Bronchial epithelial cell (primary cell): ENCODE measurements around the gene RAI1. TPM values are rescaled to one million over a fixed set of nuclear protein-coding genes. Genes with fewer than 3 reads are reported as not detected.

Experiments
- DNase-seq: peaks from one replicate; pipeline ENCODE4 v3.0.0-alpha.2; 2010; ENCODE audit warnings: low read depth
- FAIRE-seq: peaks from 2 replicates; lab custom pipeline; 2011; peaks lifted over from hg19 to GRCh38; lab: Jason Lieb, UNC
- H3K27me3 ChIP-seq: 2 replicates; pipeline ENCODE4 v1.5.1; 2011; ENCODE audit warnings: low read length; ENCODE audit not compliant: control insufficient read depth, insufficient read depth
- H3K36me3 ChIP-seq: 2 replicates; pipeline ENCODE4 v1.5.1; 2011; ENCODE audit warnings: low read length; ENCODE audit not compliant: control insufficient read depth, insufficient read depth
- H3K4me3 ChIP-seq: 2 replicates; pipeline ENCODE4 v1.5.1; 2011; ENCODE audit warnings: mild to moderate bottlenecking, low read depth, low read length, control low read depth
- total RNA-seq: library from RNA; depleted of rRNA; stranded (reverse); fragments of >200 nt; gene quantifications from 2 replicates; pipeline ENCODE4 v1.2.1, GENCODE V29; 2014
- TF ChIP-seq, protein P1 (sequence below): IDR thresholded peaks from 2 replicates; pipeline ENCODE4 v1.5.1; 2011; ENCODE audit warnings: mild to moderate bottlenecking, moderate library complexity, low read length, control low read depth, inconsistent platforms; ENCODE audit not compliant: insufficient read depth, severe bottlenecking

Gene RAI1
- total RNA-seq, 1 donor from 2014 or later = 7.4 TPM

DNA sequence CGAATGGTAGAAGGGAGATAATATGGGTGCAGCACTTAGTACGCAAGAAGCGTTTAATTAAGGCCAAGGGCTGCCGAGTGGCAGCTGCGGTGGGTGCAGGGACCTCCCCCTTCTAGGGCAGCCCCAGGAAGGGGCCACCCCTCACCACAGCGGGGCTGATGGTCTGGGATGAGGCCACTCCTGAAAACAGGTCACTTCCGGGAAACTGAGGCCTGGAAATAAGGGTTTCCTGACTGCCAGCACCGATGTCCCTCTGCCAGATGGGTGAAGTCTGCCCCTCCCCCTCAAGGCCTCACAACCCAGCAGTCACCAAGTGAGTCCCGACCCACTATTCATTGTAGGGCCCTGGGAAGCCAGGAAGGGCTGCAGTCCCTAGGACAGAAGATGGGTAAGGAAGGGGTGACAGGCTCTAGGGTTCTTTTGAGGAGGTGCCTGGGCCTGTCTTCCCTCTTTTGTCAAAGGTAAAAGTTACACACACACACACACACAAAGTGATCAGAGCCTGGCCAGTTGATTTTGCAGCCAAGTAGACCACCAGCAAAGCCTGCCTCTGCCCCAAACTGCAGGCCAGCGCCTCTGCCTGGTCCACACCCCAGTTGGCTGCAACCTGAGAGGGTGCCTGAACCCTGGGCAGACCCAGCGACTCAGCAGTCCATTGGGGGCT lies 143.0 kb downstream of the RAI1 start:
- peaks cover 27% of the 10 kb centered on the region for H3K36me3 ChIP-seq
- TF ChIP-seq, protein P1, sequence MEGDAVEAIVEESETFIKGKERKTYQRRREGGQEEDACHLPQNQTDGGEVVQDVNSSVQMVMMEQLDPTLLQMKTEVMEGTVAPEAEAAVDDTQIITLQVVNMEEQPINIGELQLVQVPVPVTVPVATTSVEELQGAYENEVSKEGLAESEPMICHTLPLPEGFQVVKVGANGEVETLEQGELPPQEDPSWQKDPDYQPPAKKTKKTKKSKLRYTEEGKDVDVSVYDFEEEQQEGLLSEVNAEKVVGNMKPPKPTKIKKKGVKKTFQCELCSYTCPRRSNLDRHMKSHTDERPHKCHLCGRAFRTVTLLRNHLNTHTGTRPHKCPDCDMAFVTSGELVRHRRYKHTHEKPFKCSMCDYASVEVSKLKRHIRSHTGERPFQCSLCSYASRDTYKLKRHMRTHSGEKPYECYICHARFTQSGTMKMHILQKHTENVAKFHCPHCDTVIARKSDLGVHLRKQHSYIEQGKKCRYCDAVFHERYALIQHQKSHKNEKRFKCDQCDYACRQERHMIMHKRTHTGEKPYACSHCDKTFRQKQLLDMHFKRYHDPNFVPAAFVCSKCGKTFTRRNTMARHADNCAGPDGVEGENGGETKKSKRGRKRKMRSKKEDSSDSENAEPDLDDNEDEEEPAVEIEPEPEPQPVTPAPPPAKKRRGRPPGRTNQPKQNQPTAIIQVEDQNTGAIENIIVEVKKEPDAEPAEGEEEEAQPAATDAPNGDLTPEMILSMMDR = no peak
- FAIRE-seq (no peak), DNase-seq (no peak)
- H3K27me3 ChIP-seq = no peaks in the 10 kb centered on the region
- no peak overlapping the region for H3K4me3 ChIP-seq

DNA sequence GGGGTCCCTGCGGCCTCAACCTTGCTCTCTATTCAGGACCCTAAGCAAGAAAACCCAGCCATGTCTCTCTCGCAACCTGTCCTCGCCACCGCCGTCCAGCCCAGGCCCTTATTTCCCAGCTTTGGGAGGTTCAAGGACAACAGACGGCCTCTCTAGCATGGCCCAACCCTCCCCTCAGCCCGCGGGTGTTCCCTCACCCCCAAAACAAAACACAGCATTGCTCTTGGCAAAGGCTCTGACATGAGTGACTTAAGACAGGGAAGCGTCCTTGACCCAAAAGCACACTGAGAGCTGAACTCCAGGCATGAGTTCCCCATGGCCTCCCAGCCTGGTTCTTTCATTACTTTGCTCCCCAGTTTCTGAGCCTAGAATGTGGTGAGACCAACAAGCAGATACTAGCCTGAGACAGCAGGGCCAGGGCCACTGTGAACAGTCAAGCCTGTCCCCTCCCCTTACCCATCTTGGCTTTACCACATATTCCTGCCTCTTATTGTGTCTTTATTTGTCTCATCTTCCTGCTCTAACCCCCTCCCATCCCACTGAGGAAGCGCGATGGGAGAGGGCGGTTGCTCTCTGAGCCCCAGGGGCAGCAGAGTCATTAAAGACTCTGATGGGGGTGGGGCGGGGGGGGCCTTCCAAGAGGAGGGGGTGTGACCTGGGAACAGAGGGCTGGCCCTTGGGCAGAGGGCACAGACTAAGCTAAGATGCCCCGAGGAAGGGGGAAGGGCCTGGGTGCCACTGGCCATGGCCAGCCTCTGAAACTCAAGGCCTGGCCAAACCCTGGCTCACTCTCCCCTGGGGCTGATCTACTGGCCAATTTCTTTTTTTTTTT lies 143.7 kb downstream of the RAI1 start:
- Histone ChIP-seq H3K4me3 (no peak overlapping the region), H3K36me3 (peaks cover 21% of the 10 kb centered on the region)

DNA sequence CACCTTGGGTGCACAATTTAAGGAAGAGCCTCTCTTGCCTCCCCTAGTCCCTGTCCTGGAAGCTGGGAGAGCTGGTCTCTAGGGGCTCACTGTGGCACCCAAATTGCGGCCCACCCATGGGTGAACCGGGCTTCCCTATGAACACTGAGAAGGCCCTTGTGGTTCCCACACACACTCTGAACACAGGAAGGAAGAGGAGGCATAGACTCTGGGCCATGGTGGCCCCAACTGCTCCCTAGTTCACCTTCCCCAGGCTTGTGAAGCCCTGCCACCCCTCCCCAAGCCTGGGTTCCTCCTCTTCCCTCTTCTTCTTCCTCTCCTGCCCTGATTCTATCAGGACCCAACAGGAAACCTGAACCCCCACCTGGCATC lies 145.1 kb downstream of the RAI1 start:
- no peak for DNase-seq
- H3K4me3 ChIP-seq = no peak overlapping the region
- no peaks in the 10 kb centered on the region for H3K27me3 ChIP-seq
- no peak for FAIRE-seq
- TF ChIP-seq, protein P1 = no peak
- H3K36me3 ChIP-seq = peaks cover 21% of the 10 kb centered on the region

More for the DNA sequence above, 143.7 kb downstream of the RAI1 start:
- H3K27me3 ChIP-seq = no peaks in the 10 kb centered on the region
- no peak for DNase-seq
- TF ChIP-seq, protein P1 = no peak
- no peak for FAIRE-seq

DNA sequence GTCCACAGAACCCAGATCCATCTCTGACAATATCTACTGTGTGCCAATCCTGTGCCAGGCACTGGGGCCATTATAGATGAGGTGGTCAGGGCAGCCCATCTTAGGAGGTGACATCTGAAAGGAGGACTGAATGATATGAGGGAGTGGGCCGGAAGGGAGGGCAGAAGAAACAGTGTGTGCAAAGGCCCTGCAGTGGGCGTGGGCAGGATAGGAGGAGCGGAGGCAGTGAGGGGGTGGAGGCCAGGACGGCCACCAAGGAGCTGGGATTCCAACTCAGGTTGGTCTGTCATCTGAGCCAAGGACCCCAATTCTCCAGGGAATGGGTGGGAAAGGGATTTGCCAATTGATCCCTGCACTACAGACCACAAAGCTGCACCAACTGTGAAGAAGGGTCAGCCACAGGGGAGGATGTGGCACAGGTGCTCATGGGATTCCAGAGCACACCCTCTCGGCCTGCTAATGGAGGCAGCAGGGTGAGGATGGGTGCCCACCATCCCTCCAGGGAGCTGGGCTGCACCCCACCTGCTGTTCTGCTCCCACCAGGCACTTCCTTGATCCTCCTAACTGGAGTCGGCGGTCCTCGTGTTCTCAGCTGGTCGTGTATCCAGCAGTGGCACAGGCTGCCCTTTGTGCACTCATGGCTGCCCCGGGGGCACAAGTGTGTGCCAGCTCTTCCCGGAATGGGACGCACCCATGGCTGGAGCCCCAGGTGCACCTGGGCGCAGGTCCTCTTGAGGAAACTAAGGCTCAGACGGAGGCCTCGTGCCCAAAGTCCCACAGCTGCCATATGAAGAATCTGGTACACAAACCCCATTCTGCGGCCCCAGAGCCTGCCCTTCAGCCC lies 145.9 kb downstream of the RAI1 start:
- Histone ChIP-seq H3K4me3 (no peak overlapping the region), H3K36me3 (peaks cover 27% of the 10 kb centered on the region), H3K27me3 (no peaks in the 10 kb centered on the region)
- no peak for DNase-seq
- TF ChIP-seq, protein P1 = no peak
- no peak for FAIRE-seq

DNA sequence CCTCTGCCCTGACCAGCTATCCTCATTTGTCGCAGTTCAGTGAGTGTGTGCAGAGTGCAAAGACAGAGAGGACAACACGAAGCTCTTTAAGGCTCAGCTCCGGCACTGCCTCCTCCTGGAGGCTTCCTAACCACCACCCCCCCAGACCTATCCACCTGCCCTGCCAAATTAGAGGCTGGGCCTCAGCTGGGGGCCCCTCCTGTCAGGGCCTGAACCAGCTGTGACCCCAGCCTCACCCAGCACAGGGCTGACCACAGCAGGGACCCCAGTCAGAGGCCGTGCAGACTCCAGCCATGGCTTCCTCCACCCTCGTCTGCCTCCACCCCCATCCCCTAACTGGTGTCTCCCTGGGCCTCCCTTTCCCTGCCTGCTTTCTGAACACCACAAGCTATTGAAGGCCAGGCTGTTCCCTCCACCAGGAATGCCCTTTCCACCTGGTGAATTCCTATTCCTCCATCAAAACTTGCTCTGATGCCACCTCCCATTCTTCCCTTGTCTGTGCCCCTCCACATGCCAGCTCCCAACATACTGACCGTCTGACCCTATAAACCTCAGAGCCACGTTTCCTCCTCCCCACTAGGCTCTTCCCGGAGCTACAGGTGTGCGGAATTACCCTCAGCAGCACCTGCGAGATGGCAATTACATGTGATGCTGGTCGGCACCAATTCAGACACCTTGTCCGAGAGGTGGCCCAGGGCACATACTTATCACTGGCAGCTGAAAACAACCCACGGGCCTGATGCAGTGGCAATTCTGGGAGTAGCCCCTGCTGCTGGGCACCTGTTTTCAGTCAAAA lies 146.8 kb downstream of the RAI1 start:
- Histone ChIP-seq H3K27me3 (no peaks in the 10 kb centered on the region), H3K36me3 (peaks cover 26% of the 10 kb centered on the region), H3K4me3 (no peak overlapping the region)
- TF ChIP-seq, protein P1 = no peak
- DNase-seq (no peak), FAIRE-seq (no peak)
